Femur (tissue), 1 donor: Measurements from ENCODE around the gene LRFN3.
"Not testable (repeated sequence)": the region's sequence is repeated elsewhere in the genome, so short reads cannot be mapped to it uniquely, and the experiment has no call there.

ENCODE experiments used
- DNase-seq: peaks from one replicate; pipeline ENCODE4 v3.0.0-alpha.2; 2017

LRFN3 gene

GRCh38 chr19:35940078-35940775 lies 4.1 kb downstream of the LRFN3 start:
- no peak for DNase-seq

DNA sequence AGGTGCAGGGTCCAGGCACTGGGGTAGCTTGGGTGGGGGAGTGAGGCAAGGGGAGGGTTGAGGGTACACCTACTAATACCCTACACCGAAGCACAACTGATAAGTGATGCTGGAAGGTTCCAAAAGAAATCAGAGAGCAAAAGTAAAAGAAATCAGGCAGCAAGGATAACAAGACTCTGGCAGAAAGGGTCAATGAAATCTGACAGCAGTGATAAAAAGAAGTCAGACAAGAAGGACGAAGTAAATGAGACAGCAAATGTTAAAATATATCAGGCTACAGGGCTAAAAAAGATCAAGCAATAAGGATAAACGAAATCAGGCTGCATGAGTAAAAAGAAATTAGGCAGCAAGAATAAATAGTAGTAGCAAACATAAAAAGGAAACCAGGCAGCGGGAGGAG lies 4.7 kb downstream of the LRFN3 start:
- DNase-seq = no peak

GRCh38 chr19:35942235-35942634 lies 6.1 kb downstream of the LRFN3 start:
- no peak for DNase-seq

DNA sequence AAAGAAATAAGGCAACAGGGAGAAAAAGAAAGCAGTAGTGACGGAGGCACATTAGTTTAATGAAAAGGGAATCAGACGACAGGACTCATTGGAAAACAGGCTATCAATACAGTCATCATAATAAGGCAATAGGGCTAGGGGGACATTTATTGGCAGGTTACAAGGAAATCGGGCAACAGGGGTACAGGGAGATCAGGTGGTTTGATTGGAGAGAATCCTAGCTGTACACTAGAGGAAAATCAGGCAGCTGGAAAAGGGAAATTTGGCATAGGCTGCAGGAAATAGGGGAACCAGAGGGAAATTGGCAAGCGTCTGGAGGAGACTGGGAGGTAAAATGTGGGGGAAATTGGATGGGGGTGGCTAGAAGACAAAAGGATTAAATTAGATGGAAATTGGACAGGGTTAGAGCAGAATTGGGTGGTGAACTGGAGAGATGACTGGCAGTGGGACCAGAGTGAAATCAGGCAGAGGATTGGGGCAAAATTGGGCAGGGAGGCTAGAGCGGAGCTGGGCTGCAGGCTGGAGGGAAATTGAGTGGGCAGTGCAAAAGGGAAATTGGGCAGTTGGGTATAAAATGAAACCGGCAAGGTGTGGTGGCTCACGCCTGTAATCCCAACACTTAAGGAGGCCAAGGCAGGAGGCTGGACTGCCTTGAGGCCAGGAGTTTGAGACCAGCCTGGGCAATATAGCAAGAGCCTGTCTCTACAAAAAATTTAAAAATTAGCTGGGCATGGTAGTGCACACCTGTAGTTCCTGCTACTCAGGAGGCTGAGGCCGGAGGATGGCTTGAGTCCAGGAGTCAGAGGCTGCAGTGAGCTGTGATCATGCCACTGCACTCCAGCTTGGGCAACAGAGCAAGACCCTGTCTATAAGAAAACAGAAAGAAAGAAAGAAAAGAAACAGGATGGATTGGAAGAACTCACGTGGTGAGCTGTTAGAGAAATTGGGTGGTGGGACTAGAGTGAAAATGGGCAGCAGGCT lies 7.4 kb downstream of the LRFN3 start:
- no peak for DNase-seq

DNA sequence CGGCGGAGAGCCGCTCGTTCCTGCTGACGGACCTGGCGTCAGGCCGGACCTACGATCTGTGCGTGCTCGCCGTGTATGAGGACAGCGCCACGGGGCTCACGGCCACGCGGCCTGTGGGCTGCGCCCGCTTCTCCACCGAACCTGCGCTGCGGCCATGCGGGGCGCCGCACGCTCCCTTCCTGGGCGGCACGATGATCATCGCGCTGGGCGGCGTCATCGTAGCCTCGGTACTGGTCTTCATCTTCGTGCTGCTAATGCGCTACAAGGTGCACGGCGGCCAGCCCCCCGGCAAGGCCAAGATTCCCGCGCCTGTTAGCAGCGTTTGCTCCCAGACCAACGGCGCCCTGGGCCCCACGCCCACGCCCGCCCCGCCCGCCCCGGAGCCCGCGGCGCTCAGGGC lies 8.4 kb downstream of the LRFN3 start:
- no peak for DNase-seq

GRCh38 chr19:35945121-35945790 lies 9.1 kb downstream of the LRFN3 start:
- DNase-seq = no peak

DNA sequence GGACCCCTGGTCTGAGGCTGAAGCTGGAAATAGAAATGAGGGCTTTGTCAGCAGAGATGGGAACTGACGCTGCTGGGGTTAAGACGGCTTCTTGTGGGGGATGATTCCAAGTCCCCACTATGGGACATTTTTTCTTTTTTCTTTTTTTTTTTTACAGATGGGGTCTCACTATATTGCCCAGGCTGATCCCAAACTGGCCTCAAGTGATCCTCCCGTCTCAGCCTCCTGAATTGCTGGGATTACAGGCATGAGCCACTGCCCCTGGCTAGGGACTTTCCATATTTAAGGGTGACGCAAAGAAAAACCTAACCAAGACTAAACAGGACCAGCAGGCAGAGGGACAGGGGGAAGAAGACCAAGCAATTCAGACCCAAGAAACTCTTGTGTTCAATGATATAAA lies 10.0 kb downstream of the LRFN3 start:
- no peak for DNase-seq

DNA sequence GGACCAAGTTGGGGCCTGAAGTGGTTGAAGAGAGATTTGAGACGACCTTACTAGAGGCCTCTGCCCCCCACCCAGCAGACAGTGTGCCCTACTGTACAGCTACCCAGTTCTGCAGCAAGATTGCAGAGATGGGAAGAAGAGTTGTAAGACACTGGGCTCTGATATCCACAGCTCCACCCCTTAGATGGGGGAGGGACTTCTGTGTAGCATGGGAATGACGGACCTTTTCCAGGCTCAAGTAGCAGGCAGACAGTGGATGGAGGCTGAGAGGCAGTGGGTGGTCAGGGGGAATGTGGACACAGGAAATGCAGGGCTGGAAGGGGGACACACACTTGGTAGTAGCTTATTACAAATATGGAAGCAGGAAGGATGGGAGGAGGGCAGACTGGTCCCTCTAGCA lies 13.0 kb downstream of the LRFN3 start:
- no peak for DNase-seq

GRCh38 chr19:35955881-35956634 lies 19.9 kb downstream of the LRFN3 start:
- no peak for DNase-seq

DNA sequence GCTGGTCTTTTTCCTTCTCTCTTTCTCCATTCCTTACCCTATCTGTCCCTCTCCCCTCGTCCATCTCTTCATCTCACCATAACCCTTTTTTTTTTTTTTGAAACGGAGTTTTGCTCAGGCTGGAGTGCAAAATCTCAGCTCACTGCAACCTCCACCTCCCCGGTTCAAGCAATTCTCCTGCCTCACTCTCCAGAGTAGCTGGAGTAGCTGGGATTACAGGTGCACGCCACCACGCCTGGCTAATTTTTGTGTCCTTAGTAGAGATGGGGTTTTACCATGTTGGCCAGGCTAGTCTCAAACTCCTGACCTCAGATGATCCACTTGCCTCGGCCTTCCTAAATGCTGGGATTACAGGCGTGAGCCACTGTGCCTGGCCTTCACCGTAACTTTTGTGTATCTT lies 21.2 kb downstream of the LRFN3 start:
- not testable (repeated sequence) for DNase-seq

DNA sequence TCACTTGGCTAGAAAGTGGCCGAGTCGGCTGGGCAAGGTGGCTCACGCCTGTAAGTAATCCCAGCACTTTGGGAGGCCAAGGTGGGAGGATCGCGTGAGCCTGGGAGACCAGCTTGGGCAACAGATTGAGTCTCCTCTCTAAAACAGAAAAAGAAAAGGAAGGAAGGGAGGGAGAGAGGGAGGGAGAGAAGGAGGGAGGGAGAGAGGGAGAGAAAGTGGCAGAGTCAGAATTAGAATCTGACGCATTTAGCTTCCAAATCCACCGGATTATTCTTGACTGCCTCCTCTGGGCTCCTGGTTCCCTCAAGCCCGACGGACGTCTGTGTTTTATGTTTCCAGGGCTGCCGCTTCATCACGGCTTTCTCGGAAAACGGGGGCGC lies 22.5 kb downstream of the LRFN3 start:
- DNase-seq = no peak

DNA sequence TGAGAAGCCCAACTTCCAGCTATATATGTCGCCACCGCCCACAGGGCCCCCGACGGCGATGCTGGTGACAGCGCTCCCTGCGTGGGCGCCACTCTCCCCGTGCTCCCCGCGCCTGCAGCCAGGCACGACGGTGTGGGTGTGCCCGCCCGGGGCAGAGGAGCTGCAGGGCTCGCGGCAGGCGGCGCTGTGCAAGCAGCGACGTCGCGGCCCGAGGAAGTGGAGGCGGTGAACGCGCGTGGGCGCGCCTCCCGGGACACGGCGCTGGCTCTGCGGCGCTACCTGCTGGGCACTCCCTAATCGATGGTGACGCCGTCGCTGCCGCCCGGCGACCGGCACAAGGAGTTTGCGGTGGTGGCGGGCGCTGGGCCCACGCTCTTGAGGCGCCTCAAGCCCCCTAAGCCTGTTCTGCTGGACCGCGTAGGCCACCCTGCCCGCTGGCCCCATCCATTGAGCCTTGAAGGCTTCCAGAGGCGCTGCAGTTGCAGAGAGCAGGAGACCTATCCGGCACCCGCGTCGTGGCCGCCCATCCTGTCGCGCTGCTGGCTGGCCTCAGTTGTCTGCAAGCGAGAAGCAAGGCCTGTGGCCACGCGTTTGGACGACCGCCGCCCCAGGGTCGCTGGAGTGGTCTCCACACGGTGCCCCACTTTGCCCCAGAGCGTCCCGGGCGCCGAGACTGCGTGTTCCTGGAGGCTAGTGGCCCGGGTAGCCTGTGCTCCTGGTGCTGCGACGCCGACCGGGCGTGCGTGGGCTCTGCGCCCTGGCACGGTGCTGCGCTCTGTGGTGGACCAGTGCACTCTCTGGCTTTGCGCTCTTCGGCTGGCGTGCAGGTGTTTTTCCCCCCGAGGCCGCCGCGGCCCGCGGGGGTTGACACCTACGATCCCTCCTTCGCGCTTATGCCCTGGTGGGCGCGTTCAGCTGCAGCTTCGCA lies 23.1 kb downstream of the LRFN3 start:
- DNase-seq = no peak

GRCh38 chr19:35959968-35960320 lies 23.8 kb downstream of the LRFN3 start:
- no peak for DNase-seq

DNA sequence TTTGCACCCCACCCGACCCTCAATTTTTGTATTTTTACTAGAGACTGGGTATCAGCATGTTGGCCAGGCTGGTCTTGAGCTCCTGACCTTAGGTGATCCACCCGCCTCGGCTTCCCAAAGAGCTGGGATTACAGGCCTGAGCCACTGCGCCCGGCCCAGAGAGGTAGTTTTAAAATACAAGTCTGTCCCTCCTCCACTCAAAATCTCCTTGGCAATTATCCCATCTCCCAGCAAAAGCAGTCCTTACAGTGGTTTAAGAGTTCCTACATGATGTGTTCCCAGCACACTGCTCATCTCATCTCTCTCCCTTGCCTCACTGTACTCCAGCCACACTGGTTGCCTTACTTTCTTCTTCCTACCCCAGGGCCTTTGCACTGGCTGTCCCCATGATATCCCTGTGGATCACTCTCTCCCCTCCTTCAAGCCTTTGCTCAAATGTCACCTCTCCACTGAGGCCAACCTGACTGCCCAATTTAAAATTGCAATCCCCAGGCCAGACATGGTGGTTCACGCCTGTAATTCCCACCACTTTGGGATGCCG lies 24.3 kb downstream of the LRFN3 start:
- DNase-seq = no peak

GRCh38 chr19:35963514-35963913 lies 27.3 kb downstream of the LRFN3 start:
- peak; percentile 71 for DNase-seq

DNA sequence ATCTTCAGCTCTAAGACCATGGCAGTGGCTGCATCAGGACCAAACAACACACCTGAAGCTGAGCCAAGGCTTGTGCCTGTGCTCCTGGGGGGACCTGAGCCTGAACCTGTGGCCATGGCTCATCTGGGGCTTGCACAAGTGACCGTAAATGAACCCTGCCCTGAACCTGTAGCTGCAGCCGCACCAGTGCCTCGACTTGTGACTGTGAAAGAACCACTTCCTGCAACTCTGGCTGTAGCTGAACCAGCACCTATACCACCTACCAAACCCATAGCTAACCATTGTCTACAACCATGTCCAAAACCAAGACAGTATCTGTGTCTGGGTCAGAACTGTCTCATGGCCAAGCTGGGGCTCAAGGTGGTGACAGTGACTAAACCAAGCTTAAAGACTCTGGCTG lies 30.6 kb downstream of the LRFN3 start:
- no peak for DNase-seq

DNA sequence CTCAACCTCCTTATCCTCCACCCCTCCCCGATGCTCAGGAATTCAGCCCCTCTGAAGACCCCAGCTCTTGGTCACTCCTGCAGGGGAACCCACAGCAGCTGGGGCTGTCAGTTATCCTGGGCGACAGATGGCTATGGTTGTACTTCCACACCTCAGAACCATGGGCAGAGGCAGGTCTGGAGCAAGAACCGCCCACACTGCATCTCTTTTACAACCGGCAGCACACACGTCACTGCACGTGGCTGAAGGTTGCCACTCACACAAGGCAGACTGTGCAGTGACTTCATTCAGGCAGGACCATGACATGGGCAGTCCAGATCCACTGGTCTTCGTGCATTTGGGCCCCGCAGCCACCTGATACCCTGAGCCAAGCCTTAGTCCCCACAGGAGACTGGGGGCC lies 37.3 kb downstream of the LRFN3 start:
- DNase-seq = no peak

DNA sequence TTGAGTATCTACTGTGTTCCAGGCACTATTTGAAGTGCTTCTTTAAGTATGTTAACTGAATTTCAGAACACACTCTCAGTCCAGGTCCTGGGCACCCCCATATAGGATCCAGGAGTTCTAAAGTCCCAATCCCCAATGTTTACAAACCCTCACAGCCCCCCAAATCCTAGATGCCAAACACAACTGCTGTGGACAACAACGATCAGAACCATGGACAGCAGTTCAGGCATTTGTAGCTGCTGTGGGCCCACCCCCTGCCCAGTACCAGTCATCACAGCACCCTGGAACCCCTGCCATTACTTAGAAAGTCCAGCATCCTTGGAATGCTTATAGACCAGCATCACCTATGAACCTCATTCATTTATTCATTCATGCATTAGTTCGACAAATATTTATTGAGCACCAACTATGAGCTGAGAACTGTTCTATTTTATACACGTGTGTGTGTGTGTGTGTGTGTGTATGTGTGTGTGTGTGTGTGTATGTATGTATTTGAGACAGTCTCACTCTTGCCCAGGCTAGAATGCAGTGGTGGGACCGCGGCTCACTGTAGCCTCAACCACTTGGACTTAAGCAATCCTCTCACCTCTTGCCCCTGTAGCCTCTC lies 39.5 kb downstream of the LRFN3 start:
- no peak for DNase-seq

- DNase-seq = no peak
Observed at GRCh38 chr19:35977446-35978222, 41.5 kb downstream of the LRFN3 start.

- no peak for DNase-seq
Observed at GRCh38 chr19:35978271-35978670, 42.1 kb downstream of the LRFN3 start.
